MCF 10A (cell line): ENCODE data around the gene TSGA10IP. TPM values are rescaled to one million over a fixed set of nuclear protein-coding genes. Genes with fewer than 3 reads are reported as not detected.
A peak's percentile ranks its signal among the peaks of the same experiment; 100 is the strongest.

Experiments
- BruUV-seq: library from RNA; stranded (reverse); fragments of 400-500 nt; replicated peaks from 2 replicates; lab custom pipeline; 2021; lab: Mats Ljungman, UMichigan
- CTCF ChIA-PET: fragments of 300-600 bp; sonication (Branson Sonifier 250); formaldehyde crosslinking; extraction: SDS; loops from one replicate; lab custom pipeline; 2021; ENCODE audit warnings: antibody characterized with exemption, inconsistent platforms; lab: Yijun Ruan, JAX
- POLR2A ChIA-PET: fragments of 300-600, 350-650 bp; sonication (Branson Sonifier 250); formaldehyde crosslinking; extraction: SDS; loops from one replicate; lab custom pipeline; 2020; ENCODE audit warnings: antibody characterized with exemption, inconsistent platforms; lab: Yijun Ruan, JAX
- DNase-seq: peaks from one replicate; pipeline ENCODE4 v3.0.0-alpha.2; 2018; ENCODE audit not compliant: unreplicated experiment
- H3K27ac Mint-ChIP-seq: one replicate; pipeline ENCODE4 v1.8.0; 2022; ENCODE audit warnings: mild to moderate bottlenecking, low read depth, mixed read lengths; ENCODE audit not compliant: unreplicated experiment
- H3K27me3 Mint-ChIP-seq: one replicate; pipeline ENCODE4 v1.8.0; 2022; ENCODE audit warnings: mixed read lengths; ENCODE audit not compliant: insufficient read depth, unreplicated experiment
- H3K36me3 Mint-ChIP-seq: one replicate; pipeline ENCODE4 v1.8.0; 2022; ENCODE audit warnings: mild to moderate bottlenecking, moderate library complexity, mixed read lengths; ENCODE audit not compliant: insufficient read depth, unreplicated experiment
- H3K4me1 Mint-ChIP-seq: one replicate; pipeline ENCODE4 v1.8.0; 2022; ENCODE audit warnings: mixed read lengths; ENCODE audit not compliant: insufficient read depth, unreplicated experiment
- H3K4me3 Mint-ChIP-seq: one replicate; pipeline ENCODE4 v1.8.0; 2022; ENCODE audit warnings: mild to moderate bottlenecking, moderate library complexity, mixed read lengths; ENCODE audit not compliant: unreplicated experiment
- H3K9me3 Mint-ChIP-seq: one replicate; pipeline ENCODE4 v1.8.0; 2022; ENCODE audit warnings: mixed read lengths; ENCODE audit not compliant: unreplicated experiment
- CTCF ChIP-seq: fragments of 200-600 bp; IDR thresholded peaks from one replicate; pipeline ENCODE4 v1.8.0; 2022; ENCODE audit warnings: antibody characterized with exemption, mild to moderate bottlenecking; ENCODE audit not compliant: unreplicated experiment
- intact Hi-C: fragments of 100-400 bp; cut with micrococcal nuclease; formaldehyde crosslinking; loops from 2 replicates; pipeline ENCODE4 v1.14.1; 2022
- total RNA-seq: library from RNA; stranded (reverse); gene quantifications from 2 replicates; pipeline ENCODE4 v1.2.3, GENCODE V29; 2022

TSGA10IP gene
- total RNA-seq, 1 experiment from 2014 or later, result not detected

- CTCF ChIA-PET, result interaction anchor here (0.6 to 5.6 kb wide), 3 partner anchors 79 to 249 kb away, joined by 3 to 27 read pairs (median 4); partner anchors contain the start of genes CCDC85B and FIBP
- Mint-ChIP-seq H3K4me1 (peaks cover 29% of the 10 kb centered on the region), H3K27me3 (no peaks in the 10 kb centered on the region), H3K4me3 (no peak overlapping the region), H3K27ac (peak overlapping the region; percentile 60), H3K36me3 (peaks cover 74% of the 10 kb centered on the region), H3K9me3 (no peaks in the 10 kb centered on the region)
- peak; percentile 34 for DNase-seq
- intact Hi-C loops, result no loop called here
- peak; percentile 9 for TF ChIP-seq CTCF
- POLR2A ChIA-PET, result interaction anchor here (0.6 to 1.9 kb wide), 5 partner anchors 11 to 79 kb away, joined by 3 to 13 read pairs (median 4); partner anchors contain the start of genes CCDC85B and FIBP
- BruUV-seq, result no TSS peak
Measured at GRCh38 chr11:65968600-65969482, 23.6 kb downstream of the TSGA10IP start.

GRCh38 chr11:65972116-65972515 lies 26.8 kb downstream of the TSGA10IP start:
- no peak for DNase-seq

GRCh38 chr11:65973439-65974110 lies 28.3 kb downstream of the TSGA10IP start:
- peaks cover 52% of the 10 kb centered on the region for H3K36me3 Mint-ChIP-seq
- ChIA-PET CTCF (interaction anchor here (0.6 to 5.6 kb wide), 5 partner anchors 19 to 204 kb away, joined by 3 to 27 read pairs (median 4); partner anchors contain the start of genes CCDC85B and FIBP), POLR2A (interaction anchor here (0.6 to 0.9 kb wide), 2 partner anchors 13 to 75 kb away, joined by 3 to 4 read pairs; no protein-coding TSS in a partner anchor)
- no peaks in the 10 kb centered on the region for H3K27me3 Mint-ChIP-seq
- H3K4me3 Mint-ChIP-seq, result no peak overlapping the region
- BruUV-seq, result no TSS peak
- no peak for TF ChIP-seq CTCF
- H3K9me3 Mint-ChIP-seq, result no peaks in the 10 kb centered on the region
- H3K4me1 Mint-ChIP-seq, result peaks cover 18% of the 10 kb centered on the region
- intact Hi-C loops, result no loop called here
- peak overlapping the region; percentile 35 for H3K27ac Mint-ChIP-seq
- peak; percentile 50 for DNase-seq

More at GRCh38 chr11:65972116-65972515, 26.8 kb downstream of the TSGA10IP start:
- no peaks in the 10 kb centered on the region for H3K27me3 Mint-ChIP-seq
- no peak overlapping the region for H3K27ac Mint-ChIP-seq
- no peak overlapping the region for H3K4me3 Mint-ChIP-seq
- intact Hi-C loops, result no loop called here
- H3K4me1 Mint-ChIP-seq, result peaks cover 25% of the 10 kb centered on the region
- H3K9me3 Mint-ChIP-seq, result no peaks in the 10 kb centered on the region
- ChIA-PET POLR2A (interaction anchor here (0.6 to 1.4 kb wide), 3 partner anchors 9 to 349 kb away, joined by 3 read pairs; partner anchors contain the start of gene FOSL1), CTCF (interaction anchor here (3.8 to 5.6 kb wide), 2 partner anchors 83 to 87 kb away, joined by 15 to 27 read pairs; partner anchors contain the start of genes CCDC85B and FIBP)
- no TSS peak for BruUV-seq
- TF ChIP-seq CTCF, result no peak
- H3K36me3 Mint-ChIP-seq, result peaks cover 58% of the 10 kb centered on the region
